ENCODE results near the gene CATSPERD. TPM values are rescaled to one million over a fixed set of nuclear protein-coding genes. Genes with fewer than 3 reads are reported as not detected.

The CATSPERD gene
- total and polyA plus RNA-seq, 4 donors: not detected

GRCh38 chr19:5806905-5807304, 86.5 kb downstream of the CATSPERD start:
- no peaks in the 10 kb centered on the region for H3K27me3 ChIP-seq (ENCODE audit: control insufficient read depth in 4 of 4, insufficient read depth in 4 of 4, low read length in 3 of 4)
- H3K4me3 ChIP-seq (ENCODE audit: low read depth in 1 of 3, low read length in 3 of 3): no peak overlapping the region
- no peaks in the 10 kb centered on the region for H3K9me3 ChIP-seq (ENCODE audit: control insufficient read depth in 4 of 4, low read length in 3 of 4)
- H3K36me3 ChIP-seq (ENCODE audit: control insufficient read depth in 4 of 4, insufficient read depth in 3 of 4, low read depth in 1 of 4, low read length in 3 of 4): no peaks in the 10 kb centered on the region
- no peak overlapping the region for H3K9ac ChIP-seq (ENCODE audit: low read depth in 1 of 2, low read length in 2 of 2)
- WGBS: 95% methylated on average over 5 of the region's 5 CpGs
- no peak overlapping the region for H3K27ac ChIP-seq (ENCODE audit: low read depth in 1 of 2, low read length in 2 of 2)
- no peak for DNase-seq (ENCODE audit: low spot score)
- no peak for TF ChIP-seq ZBTB33 (IDR thresholded peaks at IDR 0.05)
- TF ChIP-seq NR2F2 (IDR thresholded peaks at IDR 0.05): no peak
- no peak for TF ChIP-seq GABPA (IDR thresholded peaks at IDR 0.05 in 1 of 2, conservative IDR thresholded peaks at IDR 0.05 in 1 of 2)
- no peak for TF ChIP-seq ATF3 (IDR thresholded peaks at IDR 0.05)
- no peak for TF ChIP-seq JUND (IDR thresholded peaks at IDR 0.05)
- TF ChIP-seq SP1 (IDR thresholded peaks at IDR 0.05): no peak
- TF ChIP-seq FOXA2 (IDR thresholded peaks at IDR 0.05): no peak
- no peak for TF ChIP-seq HNF4G (IDR thresholded peaks at IDR 0.05)
- no peak for TF ChIP-seq TAF1 (conservative IDR thresholded peaks at IDR 0.05)
- TF ChIP-seq REST (IDR thresholded peaks at IDR 0.05): no peak
- no peak for TF ChIP-seq HNF4A (conservative IDR thresholded peaks at IDR 0.05)
- TF ChIP-seq RXRA (IDR thresholded peaks at IDR 0.05): no peak
- TF ChIP-seq MAX (IDR thresholded peaks at IDR 0.05): no peak
- no peak for TF ChIP-seq RAD21 (IDR thresholded peaks at IDR 0.05)
- no peak for TF ChIP-seq FOXA1 (IDR thresholded peaks at IDR 0.05)
- peaks cover 11 to 22% (median 16%) of the 10 kb centered on the region in 4 donors for H3K4me1 ChIP-seq (ENCODE audit: control insufficient read depth in 4 of 4, insufficient read depth in 4 of 4, low read length in 3 of 4)

GRCh38 chr19:5808120-5808816, 87.8 kb downstream of the CATSPERD start:
- H3K27ac ChIP-seq (ENCODE audit: low read depth in 1 of 2, low read length in 2 of 2): no peak overlapping the region
- H3K9me3 ChIP-seq (ENCODE audit: control insufficient read depth in 4 of 4, low read length in 3 of 4): no peaks in the 10 kb centered on the region
- no peak overlapping the region for H3K4me3 ChIP-seq (ENCODE audit: low read depth in 1 of 3, low read length in 3 of 3)
- H3K4me1 ChIP-seq (ENCODE audit: control insufficient read depth in 4 of 4, insufficient read depth in 4 of 4, low read length in 3 of 4): peaks cover 11 to 19% (median 15%) of the 10 kb centered on the region in 4 donors
- H3K36me3 ChIP-seq (ENCODE audit: control insufficient read depth in 4 of 4, insufficient read depth in 3 of 4, low read depth in 1 of 4, low read length in 3 of 4): peaks cover 0 to 1% (median 0%) of the 10 kb centered on the region in 4 donors
- DNase-seq (ENCODE audit: low spot score): no peak
- no peaks in the 10 kb centered on the region for H3K27me3 ChIP-seq (ENCODE audit: control insufficient read depth in 4 of 4, insufficient read depth in 4 of 4, low read length in 3 of 4)
- WGBS: 88% methylated on average over 21 of the region's 21 CpGs
- no peak overlapping the region for H3K9ac ChIP-seq (ENCODE audit: low read depth in 1 of 2, low read length in 2 of 2)
- no peak for TF ChIP-seq MAX (IDR thresholded peaks at IDR 0.05)
- TF ChIP-seq HNF4A (conservative IDR thresholded peaks at IDR 0.05): no peak
- no peak for TF ChIP-seq JUND (IDR thresholded peaks at IDR 0.05)
- TF ChIP-seq FOXA2 (IDR thresholded peaks at IDR 0.05): no peak
- TF ChIP-seq REST (IDR thresholded peaks at IDR 0.05): no peak
- no peak for TF ChIP-seq ATF3 (IDR thresholded peaks at IDR 0.05)
- no peak for TF ChIP-seq YY1 (IDR thresholded peaks at IDR 0.05)
- no peak for TF ChIP-seq FOXA1 (IDR thresholded peaks at IDR 0.05)
- no peak for TF ChIP-seq RXRA (IDR thresholded peaks at IDR 0.05)
- no peak for TF ChIP-seq RAD21 (IDR thresholded peaks at IDR 0.05)
- no peak for TF ChIP-seq ZBTB33 (IDR thresholded peaks at IDR 0.05)
- TF ChIP-seq SP1 (IDR thresholded peaks at IDR 0.05): no peak
- no peak for TF ChIP-seq HNF4G (IDR thresholded peaks at IDR 0.05)
- no peak for TF ChIP-seq EGR1 (IDR thresholded peaks at IDR 0.05; ENCODE audit: low read depth in 2 of 2)

All from liver (tissue), 9 donors.